GM19395 (cell line): ENCODE data around the gene HINT2.

ENCODE experiments used
- ATAC-seq: cut with Tn5 transposase; IDR thresholded peaks from one replicate; pipeline ENCODE4 v1.9.1; 2021; ENCODE audit warnings: mild to moderate bottlenecking, moderate library complexity; ENCODE audit not compliant: unreplicated experiment

HINT2 gene

GRCh38 chr9:35814841-35815543 lies at the start of gene HINT2:
Gene HINT2, minus strand, starts transcription at chr9:35815042. Its CDS starts 63 bp downstream, at chr9:35814979.
- peak; percentile 77 for ATAC-seq

- no peak for ATAC-seq
These were observed 48.7 kb upstream of the HINT2 start for GRCh38 chr9:35863583-35863982.

- ATAC-seq = no peak
These were observed 47.5 kb upstream of the HINT2 start for GRCh38 chr9:35862328-35862727.

- ATAC-seq = no peak
These were observed 46.5 kb upstream of the HINT2 start for GRCh38 chr9:35861161-35861897.

GRCh38 chr9:35859990-35860339 lies 45.1 kb upstream of the HINT2 start:
- ATAC-seq = no peak

GRCh38 chr9:35859310-35859989 lies 44.6 kb upstream of the HINT2 start:
- no peak for ATAC-seq

GRCh38 chr9:35858458-35858857 lies 43.6 kb upstream of the HINT2 start:
- ATAC-seq = no peak

GRCh38 chr9:35856882-35857281 lies 42.0 kb upstream of the HINT2 start:
- no peak for ATAC-seq

- ATAC-seq = no peak
These were observed 41.4 kb upstream of the HINT2 start for GRCh38 chr9:35856206-35856605.

- no peak for ATAC-seq
These were observed 39.4 kb upstream of the HINT2 start for GRCh38 chr9:35854091-35854762.

- no peak for ATAC-seq
These were observed 38.3 kb upstream of the HINT2 start for GRCh38 chr9:35852876-35853865.

GRCh38 chr9:35852267-35852815 lies 37.5 kb upstream of the HINT2 start:
- ATAC-seq = no peak

GRCh38 chr9:35847792-35848572 lies 33.1 kb upstream of the HINT2 start:
- peak; percentile 93 for ATAC-seq

- no peak for ATAC-seq
These were observed 31.3 kb upstream of the HINT2 start for GRCh38 chr9:35845824-35846771.

GRCh38 chr9:35844628-35845270 lies 29.9 kb upstream of the HINT2 start:
- ATAC-seq = no peak

- peak; percentile 72 for ATAC-seq
These were observed 28.0 kb upstream of the HINT2 start for GRCh38 chr9:35842795-35843194.

- ATAC-seq = no peak
These were observed 27.3 kb upstream of the HINT2 start for GRCh38 chr9:35842020-35842745.
